GM23338 (cell line): ENCODE results near the gene DNAJC5G. TPM values are rescaled to one million over a fixed set of nuclear protein-coding genes. Genes with fewer than 3 reads are reported as not detected.

Experiments used
- ATAC-seq: fragments of 200-7000 bp; cut with Tn5 transposase; 3 replicates; pipeline ENCODE4 v1.9.1; 2020
- DNase-seq: peaks from one replicate; pipeline ENCODE4 v3.0.0-alpha.2; 2015; ENCODE audit warnings: low spot score
- H2AFZ ChIP-seq: fragments of 200-600 bp; sonication (generic); 2 replicates; pipeline ENCODE4 v1.8.0; 2016; ENCODE audit warnings: antibody characterized with exemption, mild to moderate bottlenecking, moderate library complexity
- H3F3A ChIP-seq: fragments of 200-600 bp; sonication (generic); replicated peaks from 2 replicates; pipeline ENCODE4 v1.8.0; 2017; ENCODE audit warnings: antibody characterized with exemption, mixed run types, low read depth
- H3K27ac ChIP-seq: fragments of 200-600 bp; sonication (generic); 2 replicates; pipeline ENCODE4 v1.6.1; 2016; ENCODE audit warnings: low read depth
- H3K27me3 ChIP-seq: fragments of 200-600 bp; sonication (generic); 2 replicates; pipeline ENCODE4 v1.8.0; 2016; ENCODE audit warnings: mild to moderate bottlenecking, mixed run types, moderate library complexity; ENCODE audit not compliant: insufficient read depth
- H3K36me3 ChIP-seq: fragments of 200-600 bp; sonication (generic); 2 replicates; pipeline ENCODE4 v1.8.0; 2016; ENCODE audit warnings: mild to moderate bottlenecking; ENCODE audit not compliant: insufficient read depth
- H3K4me1 ChIP-seq: fragments of 200-600 bp; sonication (generic); 2 replicates; pipeline ENCODE4 v1.8.0; 2016; ENCODE audit warnings: mild to moderate bottlenecking, moderate library complexity; ENCODE audit not compliant: insufficient read depth
- H3K4me2 ChIP-seq: fragments of 200-600 bp; sonication (generic); 2 replicates; pipeline ENCODE4 v1.7.1; 2017; ENCODE audit warnings: mixed run types
- H3K4me3 ChIP-seq: fragments of 200-600 bp; sonication (generic); 2 replicates; pipeline ENCODE4 v1.6.1; 2016; ENCODE audit warnings: mixed run types
- H3K79me2 ChIP-seq: fragments of 200-600 bp; sonication (generic); replicated peaks from 2 replicates; pipeline ENCODE4 v1.8.0; 2017; ENCODE audit warnings: mild to moderate bottlenecking; ENCODE audit not compliant: insufficient read depth
- H3K9me2 ChIP-seq: fragments of 200-600 bp; sonication (generic); 2 replicates; pipeline ENCODE4 v1.8.0; 2017; ENCODE audit not compliant: insufficient read depth
- H4K20me1 ChIP-seq: fragments of 200-600 bp; sonication (generic); replicated peaks from 2 replicates; pipeline ENCODE4 v1.8.0; 2017; ENCODE audit warnings: mild to moderate bottlenecking; ENCODE audit not compliant: insufficient read depth
- H3K27ac Mint-ChIP-seq: 2 replicates; pipeline ENCODE4 v1.8.0; 2020; ENCODE audit warnings: inconsistent platforms, mild to moderate bottlenecking, moderate library complexity, mixed read lengths
- H3K27me3 Mint-ChIP-seq: 3 replicates; pipeline ENCODE4 v1.8.0; 2022; ENCODE audit warnings: low read depth, mild to moderate bottlenecking, moderate library complexity, mixed read lengths, inconsistent platforms; ENCODE audit not compliant: insufficient read depth, poor library complexity
- H3K36me3 Mint-ChIP-seq: 3 replicates; pipeline ENCODE4 v1.8.0; 2021; ENCODE audit warnings: low read depth, mild to moderate bottlenecking, inconsistent platforms, moderate library complexity, mixed read lengths
- H3K4me1 Mint-ChIP-seq: 3 replicates; pipeline ENCODE4 v1.8.0; 2020; ENCODE audit warnings: mild to moderate bottlenecking, inconsistent platforms, mixed read lengths
- H3K4me3 Mint-ChIP-seq: 3 replicates; pipeline ENCODE4 v1.8.0; 2021; ENCODE audit warnings: moderate library complexity, mild to moderate bottlenecking, inconsistent platforms, mixed read lengths
- H3K9me3 Mint-ChIP-seq: 3 replicates; pipeline ENCODE4 v1.8.0; 2020; ENCODE audit warnings: moderate library complexity, mild to moderate bottlenecking, inconsistent platforms, mixed read lengths
- CREB1 ChIP-seq: fragments of 250-450 bp; sonication (Bioruptor Pico); IDR thresholded peaks from 2 replicates; pipeline ENCODE4 v1.5.0; 2020; ENCODE audit warnings: low read depth, mild to moderate bottlenecking, moderate library complexity
- CTCF ChIP-seq, 2 experiments: fragments of 200-600 bp in 1 of 2; sonication (generic) in 1 of 2; conservative IDR thresholded peaks; 2 replicates each; pipeline versions ENCODE4 v1.5.1 to v1.6.1; 2016 to 2017; ENCODE audit warnings: antibody characterized with exemption in 2 of 2, low read depth in 2 of 2, mild to moderate bottlenecking in 2 of 2, moderate library complexity in 1 of 2
- ETS1 ChIP-seq: IDR thresholded peaks from 2 replicates; pipeline ENCODE4 v1.6.1; 2016; ENCODE audit warnings: antibody characterized with exemption
- EZH2 ChIP-seq: fragments of 200-600 bp; sonication (generic); IDR thresholded peaks from one replicate; pipeline ENCODE4 v1.8.0; 2017; ENCODE audit warnings: antibody characterized with exemption, mild to moderate bottlenecking, low read depth; ENCODE audit not compliant: unreplicated experiment
- EZH2phosphoT487 ChIP-seq: fragments of 200-600 bp; sonication (generic); IDR thresholded peaks from one replicate; pipeline ENCODE4 v1.8.1; 2018; ENCODE audit warnings: antibody characterized with exemption; ENCODE audit not compliant: unreplicated experiment
- NANOG ChIP-seq: IDR thresholded peaks from 2 replicates; pipeline ENCODE4 v1.6.1; 2016; ENCODE audit warnings: antibody characterized with exemption, borderline replicate concordance
- POLR2AphosphoS5 ChIP-seq: IDR thresholded peaks from 2 replicates; pipeline ENCODE4 v1.6.1; 2016; ENCODE audit warnings: antibody characterized with exemption, low read depth
- REST ChIP-seq: IDR thresholded peaks from one replicate; pipeline ENCODE4 v1.6.1; 2018; ENCODE audit warnings: antibody characterized with exemption; ENCODE audit not compliant: unreplicated experiment
- polyA plus RNA-seq: library from polyadenylated mRNA; unstranded; fragments of >200 nt; fragmentation: Nextera tagmentation; extraction: Ambion mirVana; gene quantifications from 2 replicates; pipeline ENCODE4 v1.2.1, GENCODE V29; 2016
- total RNA-seq: library from RNA; depleted of rRNA; stranded (reverse); fragments of >200 nt; shearing (Covaris generic); gene quantifications from 2 replicates; pipeline ENCODE4 v1.2.3, GENCODE V29; 2014

The DNAJC5G gene
- total and polyA plus RNA-seq, 2 experiments from 2014 or later: 0.59 TPM; not detected in 1

GRCh38 chr2:27249159-27249890, 25.9 kb upstream of the DNAJC5G start:
- no peaks in the 10 kb centered on the region for H4K20me1 ChIP-seq
- H3K4me3 ChIP-seq: no peak overlapping the region
- no peaks in the 10 kb centered on the region for H3K9me2 ChIP-seq
- no peaks in the 10 kb centered on the region for H3K36me3 ChIP-seq
- Mint-ChIP-seq H3K4me1 (peaks cover 18% of the 10 kb centered on the region), H3K9me3 (no peaks in the 10 kb centered on the region; the same call in 2 of the 3 replicates), H3K4me3 (no peak overlapping the region), H3K27me3 (peaks cover 23% of the 10 kb centered on the region), H3K36me3 (peaks cover 5% of the 10 kb centered on the region), H3K27ac (no peak overlapping the region)
- H3K4me2 ChIP-seq: no peak overlapping the region; the same call in 1 of the 2 replicates
- H3F3A ChIP-seq: peaks cover 14% of the 10 kb centered on the region
- ATAC-seq: no peak
- TF ChIP-seq CTCF (conservative IDR thresholded peaks at IDR 0.05; ENCODE audit: low read depth in 2 of 2) (no peak), CREB1 (no peak), REST (no peak), POLR2AphosphoS5 (no peak), EZH2 (no peak), NANOG (no peak), ETS1 (no peak), EZH2phosphoT487 (no peak)
- H3K27me3 ChIP-seq: peaks cover 14% of the 10 kb centered on the region
- H3K4me1 ChIP-seq: peaks cover 10% of the 10 kb centered on the region
- DNase-seq: no peak
- peak overlapping the region; percentile 89; the same call in 1 of the 2 replicates for H2AFZ ChIP-seq
- no peaks in the 10 kb centered on the region for H3K79me2 ChIP-seq
- no peak overlapping the region for H3K27ac ChIP-seq
